Karpas-422 (cell line): ENCODE data around the gene MTTP. TPM values are rescaled to one million over a fixed set of nuclear protein-coding genes. Genes with fewer than 3 reads are reported as not detected.
A peak's percentile ranks its signal among the peaks of the same experiment; 100 is the strongest.
"Not testable (repeated sequence)": the region's sequence is repeated elsewhere in the genome, so short reads cannot be mapped to it uniquely, and the experiment has no call there.

Experiments
- DNase-seq: peaks from one replicate; pipeline ENCODE4 v3.0.0-alpha.2; 2015
- H2AFZ ChIP-seq: fragments of 200-600 bp; sonication (generic); 2 replicates; pipeline ENCODE4 v1.6.1; 2014; ENCODE audit warnings: antibody characterized with exemption, low read length, mixed read lengths
- H3K27ac ChIP-seq: fragments of 200-600 bp; sonication (generic); 2 replicates; pipeline ENCODE4 v1.5.1; 2014; ENCODE audit warnings: mild to moderate bottlenecking, low read length, moderate library complexity
- H3K27me3 ChIP-seq: fragments of 200-600 bp; sonication (generic); 2 replicates; pipeline ENCODE4 v1.6.1; 2014; ENCODE audit warnings: low read length, mixed read lengths
- H3K36me3 ChIP-seq: fragments of 200-600 bp; sonication (generic); 2 replicates; pipeline ENCODE4 v1.6.1; 2014; ENCODE audit warnings: low read length, mixed read lengths; ENCODE audit not compliant: insufficient read depth
- H3K4me1 ChIP-seq: fragments of 200-600 bp; sonication (generic); 2 replicates; pipeline ENCODE4 v1.6.1; 2014; ENCODE audit warnings: mild to moderate bottlenecking, low read length, mixed read lengths
- H3K4me2 ChIP-seq: fragments of 200-600 bp; sonication (generic); 2 replicates; pipeline ENCODE4 v1.6.1; 2014; ENCODE audit warnings: low read length, low read depth, mild to moderate bottlenecking; ENCODE audit not compliant: poor library complexity, severe bottlenecking
- H3K4me3 ChIP-seq: fragments of 200-600 bp; sonication (generic); 2 replicates; pipeline ENCODE4 v1.5.1; 2014; ENCODE audit warnings: mild to moderate bottlenecking, antibody characterized with exemption, low read length, mixed read lengths
- H3K79me2 ChIP-seq: fragments of 200-600 bp; sonication (generic); 2 replicates; pipeline ENCODE4 v1.6.1; 2014; ENCODE audit warnings: mild to moderate bottlenecking, low read length, mixed read lengths
- H3K9ac ChIP-seq: fragments of 200-600 bp; sonication (generic); 2 replicates; pipeline ENCODE4 v1.6.0; 2014; ENCODE audit warnings: low read length
- H3K9me2 ChIP-seq: fragments of 200-600 bp; sonication (generic), shearing (Covaris generic); replicated peaks from 2 replicates; pipeline ENCODE4 v1.6.0; 2014; ENCODE audit warnings: mild to moderate bottlenecking, low read length, moderate library complexity; ENCODE audit not compliant: insufficient read depth
- H3K9me3 ChIP-seq: fragments of 300-700, 200-600 bp; sonication (generic); 2 replicates; pipeline ENCODE4 v1.6.1; 2014; ENCODE audit warnings: low read length, mixed read lengths
- H4K20me1 ChIP-seq: fragments of 200-600 bp; sonication (generic); 2 replicates; pipeline ENCODE4 v1.6.1; 2014; ENCODE audit warnings: mild to moderate bottlenecking, antibody characterized with exemption, low read length, low read depth; ENCODE audit not compliant: insufficient read depth
- total RNA-seq: library from RNA; depleted of rRNA; stranded (reverse); fragments of >200 nt; shearing (Covaris generic); gene quantifications from 2 replicates; pipeline ENCODE4 v1.2.3, GENCODE V29; 2014; ENCODE audit warnings: low replicate concordance; rRNA removed

Gene MTTP
- total RNA-seq = 0.04 and 0.22 TPM in 2 replicates

DNA sequence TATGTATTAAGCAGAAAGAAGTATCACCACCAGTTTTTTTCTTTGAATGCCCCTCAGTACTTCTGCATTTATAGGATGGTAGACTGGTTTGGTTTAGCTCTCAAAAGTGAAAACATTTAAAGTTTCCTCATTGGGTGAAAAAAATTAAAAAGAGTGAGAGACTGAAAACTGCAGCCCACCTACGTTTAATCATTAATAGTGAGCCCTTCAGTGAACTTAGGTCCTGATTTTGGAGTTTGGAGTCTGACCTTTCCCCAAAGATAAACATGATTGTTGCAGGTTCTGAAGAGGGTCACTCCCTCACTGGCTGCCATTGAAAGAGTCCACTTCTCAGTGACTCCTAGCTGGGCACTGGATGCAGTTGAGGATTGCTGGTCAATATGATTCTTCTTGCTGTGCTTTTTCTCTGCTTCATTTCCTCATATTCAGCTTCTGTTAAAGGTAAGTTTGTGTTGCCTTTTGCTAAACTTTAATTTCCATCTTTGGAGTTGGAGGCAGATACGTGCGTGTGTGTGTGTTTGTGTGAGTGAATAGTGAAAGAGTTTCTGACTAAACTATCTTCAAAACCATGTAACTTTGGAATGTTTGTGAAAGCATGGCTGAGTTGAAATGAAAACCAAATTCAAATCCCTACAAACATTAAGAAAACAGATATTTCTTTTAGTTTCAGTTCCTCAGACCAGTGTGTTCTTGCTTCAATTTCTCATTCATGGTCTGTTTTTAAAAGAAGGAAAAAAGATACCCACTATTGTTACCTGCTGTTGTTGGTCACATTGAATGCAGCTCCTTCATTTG lies at the start of gene MTTP:
Gene MTTP, plus strand, starts transcription at position 295 of the 795 bp plus-strand sequence. Its CDS starts 86 bp downstream, at position 381.
- peak within 1 kb of the TSS; percentile 93 for H2AFZ ChIP-seq
- peak; percentile 50 for DNase-seq
- H4K20me1 ChIP-seq = no peaks in the 10 kb centered on the region
- peaks cover 30% of the 10 kb centered on the region for H3K4me1 ChIP-seq
- H3K9me3 ChIP-seq = no peaks in the 10 kb centered on the region
- H3K4me2 ChIP-seq = peak within 1 kb of the TSS; percentile 61
- H3K27ac ChIP-seq = no peak within 1 kb of the TSS
- H3K4me3 ChIP-seq = peak within 1 kb of the TSS; percentile 42; the same call in 1 of the 2 replicates
- no peaks in the 10 kb centered on the region for H3K27me3 ChIP-seq
- 0 out of 2 replicates have a peak within 1 kb of the TSS, but pooled peaks have one; percentile 20 for H3K9ac ChIP-seq
- no peaks in the 10 kb centered on the region for H3K36me3 ChIP-seq
- no peaks in the 10 kb centered on the region for H3K9me2 ChIP-seq
- no peaks in the 10 kb centered on the region for H3K79me2 ChIP-seq

DNA sequence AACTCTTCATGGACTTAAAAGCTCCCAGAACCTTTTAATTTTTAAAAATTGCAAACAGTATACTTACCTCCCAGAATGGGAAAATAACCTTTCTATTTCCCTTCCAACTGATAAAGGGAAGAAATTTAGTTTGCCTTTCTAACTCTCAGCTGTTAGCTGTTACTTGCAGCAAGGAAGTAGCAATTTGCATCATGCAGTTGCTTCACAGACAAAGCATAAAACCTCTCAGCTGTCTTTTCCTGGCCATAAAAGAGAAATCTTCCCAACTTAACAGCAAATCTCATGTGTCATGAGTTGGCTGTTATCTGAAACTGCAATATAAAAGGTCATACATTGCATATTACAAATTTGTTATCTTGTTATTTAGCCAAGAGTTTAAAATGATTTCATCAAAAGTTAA lies 45.4 kb upstream of the MTTP start:
- H3K4me3 ChIP-seq = no peak overlapping the region
- H3K27me3 ChIP-seq = no peaks in the 10 kb centered on the region
- no peaks in the 10 kb centered on the region for H3K9me2 ChIP-seq
- H3K4me1 ChIP-seq = no peaks in the 10 kb centered on the region
- no peak overlapping the region for H2AFZ ChIP-seq
- no peak overlapping the region for H3K9ac ChIP-seq
- no peaks in the 10 kb centered on the region for H3K9me3 ChIP-seq
- no peak for DNase-seq
- H3K36me3 ChIP-seq = no peaks in the 10 kb centered on the region
- H4K20me1 ChIP-seq = no peaks in the 10 kb centered on the region
- H3K4me2 ChIP-seq = no peak overlapping the region
- no peak overlapping the region for H3K27ac ChIP-seq
- H3K79me2 ChIP-seq = no peaks in the 10 kb centered on the region

DNA sequence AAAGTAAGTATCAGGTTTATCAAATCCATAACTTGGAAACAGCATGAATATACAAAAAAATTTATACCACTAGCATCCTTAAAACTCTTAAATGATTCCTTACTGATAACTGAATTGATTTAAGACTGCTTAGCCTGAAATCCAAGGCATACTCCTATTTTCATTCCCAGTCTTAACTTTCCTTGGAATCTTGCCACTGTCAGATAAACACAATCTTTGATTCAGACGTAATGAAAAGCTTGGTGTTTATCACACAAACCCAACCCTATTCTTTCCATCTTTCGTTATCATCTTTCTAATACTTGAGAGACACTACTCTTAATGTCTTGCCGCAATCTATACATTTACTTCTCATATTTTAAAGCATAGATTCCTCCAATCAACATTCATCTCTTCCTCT lies 44.7 kb upstream of the MTTP start:
- no peaks in the 10 kb centered on the region for H3K36me3 ChIP-seq
- H3K9ac ChIP-seq = no peak overlapping the region
- H3K4me2 ChIP-seq = no peak overlapping the region
- no peaks in the 10 kb centered on the region for H3K9me2 ChIP-seq
- H3K4me3 ChIP-seq = no peak overlapping the region
- H3K79me2 ChIP-seq = no peaks in the 10 kb centered on the region
- H2AFZ ChIP-seq = no peak overlapping the region
- H3K9me3 ChIP-seq = no peaks in the 10 kb centered on the region
- DNase-seq = no peak
- H3K27me3 ChIP-seq = no peaks in the 10 kb centered on the region
- H4K20me1 ChIP-seq = no peaks in the 10 kb centered on the region
- H3K4me1 ChIP-seq = no peaks in the 10 kb centered on the region
- H3K27ac ChIP-seq = no peak overlapping the region

DNA sequence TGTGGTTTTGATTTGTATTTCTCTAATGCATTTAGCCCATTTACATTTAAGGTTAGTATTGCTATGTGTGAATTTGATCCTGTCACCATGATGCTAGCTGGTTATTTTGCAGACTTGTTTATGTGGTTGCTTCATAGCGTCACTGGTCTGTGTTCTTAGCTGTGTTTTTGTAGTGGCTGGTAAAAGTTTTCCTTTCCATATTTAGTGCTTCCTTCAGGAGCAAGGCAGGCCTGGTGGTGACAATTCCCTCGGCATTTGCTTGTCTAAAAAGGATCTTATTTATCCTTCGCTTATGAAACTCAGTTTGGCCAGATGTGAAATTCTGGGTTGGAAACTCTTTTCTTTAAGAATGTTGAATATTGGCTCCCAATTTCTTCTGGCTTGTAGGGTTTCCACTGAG lies 39.9 kb upstream of the MTTP start:
- not testable (repeated sequence) for H3K4me3 ChIP-seq, H3K27me3 ChIP-seq, H3K9ac ChIP-seq, H3K27ac ChIP-seq, H3K79me2 ChIP-seq, DNase-seq, H3K9me2 ChIP-seq, H3K4me2 ChIP-seq, H3K36me3 ChIP-seq, H3K4me1 ChIP-seq, H4K20me1 ChIP-seq, H3K9me3 ChIP-seq, H2AFZ ChIP-seq

DNA sequence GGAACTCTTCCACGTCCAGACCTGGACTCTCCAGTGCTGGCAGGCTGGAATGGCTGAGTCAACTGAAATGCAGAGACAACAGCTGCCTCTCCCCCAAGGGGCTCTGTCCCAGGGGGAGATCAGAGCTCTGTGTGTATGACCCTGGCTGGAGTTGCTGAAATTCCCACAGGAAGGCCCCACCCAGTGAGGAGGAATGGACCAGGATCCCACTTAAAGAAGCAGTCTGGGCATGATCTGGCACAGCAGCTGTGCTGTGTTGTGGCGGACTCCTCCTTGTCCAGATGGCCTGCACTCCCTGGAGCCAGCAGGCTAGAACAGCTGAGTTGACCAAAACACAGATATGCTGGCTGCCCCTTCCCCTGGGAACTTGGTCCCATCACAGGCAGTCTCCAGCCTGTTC lies 38.4 kb upstream of the MTTP start:
- Histone ChIP-seq H3K36me3 (no peaks in the 10 kb centered on the region), H3K27me3 (no peaks in the 10 kb centered on the region), H3K79me2 (no peaks in the 10 kb centered on the region), H3K9me3 (no peaks in the 10 kb centered on the region), H3K4me1 (no peaks in the 10 kb centered on the region), H3K27ac (no peak overlapping the region), H3K9me2 (no peaks in the 10 kb centered on the region), H3K9ac (no peak overlapping the region), H3K4me2 (no peak overlapping the region), H3K4me3 (no peak overlapping the region), H2AFZ (no peak overlapping the region), H4K20me1 (no peaks in the 10 kb centered on the region)
- no peak for DNase-seq

DNA sequence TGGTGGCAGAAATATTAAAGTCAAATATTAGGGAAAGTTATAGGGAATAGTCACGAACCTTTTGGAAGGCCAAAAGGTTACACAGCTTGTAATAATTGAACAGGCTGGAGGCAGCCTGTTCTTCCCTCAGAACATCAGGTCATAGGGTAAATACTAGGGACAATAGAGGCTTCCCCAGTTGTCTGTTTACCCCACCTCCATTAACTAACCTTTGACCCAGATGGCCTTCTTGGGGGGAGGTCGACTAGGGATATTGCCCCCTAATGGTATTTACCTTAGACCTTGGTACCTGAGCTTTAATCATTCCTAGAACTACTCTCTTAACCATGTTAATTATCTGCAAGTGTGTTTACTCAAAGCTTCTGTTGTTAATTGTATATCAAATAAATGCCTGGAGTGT lies 37.8 kb upstream of the MTTP start:
- Histone ChIP-seq H3K9ac (no peak overlapping the region), H3K27ac (no peak overlapping the region), H3K9me3 (no peaks in the 10 kb centered on the region), H2AFZ (no peak overlapping the region), H3K4me2 (no peak overlapping the region), H3K27me3 (no peaks in the 10 kb centered on the region), H3K4me1 (no peaks in the 10 kb centered on the region), H3K9me2 (no peaks in the 10 kb centered on the region), H4K20me1 (no peaks in the 10 kb centered on the region), H3K4me3 (no peak overlapping the region), H3K36me3 (no peaks in the 10 kb centered on the region), H3K79me2 (no peaks in the 10 kb centered on the region)
- DNase-seq = no peak

DNA sequence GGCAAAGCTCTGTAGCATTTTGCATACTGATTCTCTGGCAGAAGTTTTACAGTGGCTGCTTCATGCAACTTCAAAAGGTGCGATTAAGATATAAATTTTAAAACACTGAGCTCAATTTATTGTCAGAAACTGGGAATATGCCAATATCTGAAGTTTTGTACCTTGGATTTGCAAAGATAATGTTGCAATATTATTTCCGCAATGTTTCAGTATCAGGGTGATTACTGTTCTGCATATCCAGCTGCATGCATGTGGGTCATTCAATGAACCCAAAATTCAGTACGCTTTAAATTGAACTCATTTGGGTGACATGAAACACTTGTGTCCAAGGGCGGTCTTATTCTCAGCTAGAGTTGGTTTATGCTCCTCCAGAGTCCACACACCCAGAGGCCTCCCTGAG lies 37.0 kb upstream of the MTTP start:
- Histone ChIP-seq H3K4me1 (no peaks in the 10 kb centered on the region), H4K20me1 (no peaks in the 10 kb centered on the region), H3K36me3 (no peaks in the 10 kb centered on the region), H3K27me3 (no peaks in the 10 kb centered on the region), H3K9me2 (no peaks in the 10 kb centered on the region), H3K9ac (no peak overlapping the region), H3K4me2 (no peak overlapping the region), H3K9me3 (no peaks in the 10 kb centered on the region), H3K27ac (no peak overlapping the region), H3K79me2 (no peaks in the 10 kb centered on the region), H3K4me3 (no peak overlapping the region), H2AFZ (no peak overlapping the region)
- no peak for DNase-seq

DNA sequence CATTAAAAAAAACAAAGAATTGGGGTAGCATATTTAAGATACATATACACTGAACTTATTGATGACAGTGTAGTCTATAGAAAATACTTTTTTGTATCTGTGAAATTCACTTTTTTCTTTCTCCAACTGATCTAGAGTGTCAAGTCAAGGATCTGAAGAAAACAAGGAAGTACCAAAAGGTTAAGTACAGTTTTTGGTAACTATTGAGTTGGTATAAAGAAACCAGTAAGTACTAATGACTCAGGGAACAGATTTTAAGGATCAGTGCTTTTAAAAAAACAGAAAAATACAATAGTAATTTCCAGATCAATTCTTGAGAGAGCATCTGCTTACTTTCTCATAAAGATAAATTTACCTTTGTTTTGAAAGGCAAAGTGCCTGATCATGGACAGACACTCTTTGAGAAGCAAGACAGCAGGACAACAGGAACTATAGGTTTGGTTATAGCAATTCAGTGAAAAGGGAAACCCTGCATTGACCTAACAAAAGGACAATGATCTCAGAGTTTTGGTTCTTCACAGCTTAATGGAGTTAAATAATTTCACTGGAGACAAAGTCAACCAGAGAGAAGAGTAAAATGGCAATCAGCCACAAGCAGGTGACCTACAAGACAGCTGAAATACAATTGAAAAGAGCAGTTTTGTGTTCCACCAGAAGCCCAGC lies 34.2 kb upstream of the MTTP start:
- H3K4me1 ChIP-seq = no peaks in the 10 kb centered on the region
- no peak overlapping the region for H3K4me2 ChIP-seq
- DNase-seq = no peak
- no peak overlapping the region for H3K4me3 ChIP-seq
- no peaks in the 10 kb centered on the region for H3K9me3 ChIP-seq
- H4K20me1 ChIP-seq = no peaks in the 10 kb centered on the region
- no peak overlapping the region for H3K27ac ChIP-seq
- no peaks in the 10 kb centered on the region for H3K9me2 ChIP-seq
- H3K36me3 ChIP-seq = no peaks in the 10 kb centered on the region
- no peak overlapping the region for H3K9ac ChIP-seq
- no peaks in the 10 kb centered on the region for H3K79me2 ChIP-seq
- H2AFZ ChIP-seq = no peak overlapping the region
- H3K27me3 ChIP-seq = no peaks in the 10 kb centered on the region
